ENCODE results near the gene GOLGA7B.

GOLGA7B gene

GRCh38 chr10:97896756-97897358 is 47.2 kb downstream of the GOLGA7B start:
- DNase-seq: no peak

GRCh38 chr10:97898429-97898828 is 48.8 kb downstream of the GOLGA7B start:
- DNase-seq: no peak

GRCh38 chr10:97901381-97901780 is 51.7 kb downstream of the GOLGA7B start:
- no peak for DNase-seq

DNA sequence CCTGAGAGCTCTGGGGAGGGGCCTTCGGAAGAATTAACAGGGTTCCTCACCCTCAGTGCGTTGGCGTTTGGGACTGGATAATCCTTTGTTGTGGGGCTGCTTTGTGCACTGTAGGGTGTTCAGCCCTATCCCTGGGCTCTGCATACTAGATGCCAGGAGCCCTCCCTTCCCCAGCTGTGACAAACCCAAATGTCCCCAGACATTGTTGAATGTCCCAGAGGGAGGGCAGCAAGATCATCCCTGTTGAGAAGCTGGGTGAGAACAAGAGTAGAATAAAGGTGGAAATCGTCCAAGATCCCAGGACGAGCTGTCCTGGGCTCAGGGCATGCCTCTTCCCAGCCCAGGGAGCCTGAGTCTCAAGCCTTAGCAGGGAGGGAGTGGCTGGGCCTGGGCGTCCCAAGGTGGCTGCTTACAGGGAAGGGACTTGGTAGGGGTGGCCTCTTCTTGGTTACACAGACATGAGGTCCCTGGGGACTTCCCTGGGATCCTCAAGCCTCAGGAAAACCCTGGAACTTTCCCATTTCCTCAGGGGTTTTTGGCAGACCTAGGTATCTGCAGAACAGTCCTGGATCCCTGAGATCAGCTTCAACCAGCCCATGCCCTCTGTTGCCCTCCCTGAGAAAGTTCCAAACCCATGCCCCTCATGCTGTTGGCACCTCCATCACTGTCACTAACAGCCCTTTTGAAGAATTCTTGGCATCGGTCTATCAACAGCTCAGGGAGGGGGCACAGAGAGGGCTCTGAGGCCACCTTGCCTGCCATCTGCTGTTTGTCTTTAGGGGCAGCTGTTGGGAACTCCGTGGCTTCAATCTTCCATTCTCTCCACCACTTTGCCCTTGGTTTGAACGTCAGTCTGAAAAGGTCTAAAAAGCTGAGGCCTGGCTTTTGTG is 53.7 kb downstream of the GOLGA7B start:
- no peak for DNase-seq

- no peak for DNase-seq
These were observed 54.4 kb downstream of the GOLGA7B start for GRCh38 chr10:97904018-97904381.

- DNase-seq: no peak
These were observed 54.9 kb downstream of the GOLGA7B start for GRCh38 chr10:97904576-97904975.

GRCh38 chr10:97905276-97905675 is 55.6 kb downstream of the GOLGA7B start:
- no peak for DNase-seq

GRCh38 chr10:97907211-97907610 is 57.6 kb downstream of the GOLGA7B start:
- DNase-seq: no peak

GRCh38 chr10:97907830-97908229 is 58.2 kb downstream of the GOLGA7B start:
- no peak for DNase-seq

DNA sequence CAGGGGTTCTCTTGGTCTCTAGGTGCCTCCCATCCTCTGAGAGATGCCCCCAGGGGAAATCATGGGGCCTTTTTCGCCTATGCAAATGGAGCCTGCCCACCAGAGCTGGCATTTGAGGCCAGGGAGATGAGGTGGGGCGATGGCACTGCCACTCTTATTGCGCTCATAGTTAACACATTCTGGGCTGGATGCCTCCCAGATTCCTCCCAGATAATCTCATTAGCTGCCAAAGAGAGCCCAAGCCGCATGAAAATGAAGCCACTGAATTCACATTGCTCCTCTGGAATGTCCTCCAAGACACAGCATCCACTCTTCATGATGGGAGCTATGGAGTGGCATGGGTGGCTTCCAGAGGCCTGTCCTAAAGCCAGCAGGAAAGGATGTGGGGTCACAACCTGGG is 61.0 kb downstream of the GOLGA7B start:
- DNase-seq: no peak

GRCh38 chr10:97911217-97911616 is 61.6 kb downstream of the GOLGA7B start:
- DNase-seq: no peak

GRCh38 chr10:97913193-97913592 is 63.5 kb downstream of the GOLGA7B start:
- no peak for DNase-seq

GRCh38 chr10:97913614-97914013 is 64.0 kb downstream of the GOLGA7B start:
- no peak for DNase-seq

DNA sequence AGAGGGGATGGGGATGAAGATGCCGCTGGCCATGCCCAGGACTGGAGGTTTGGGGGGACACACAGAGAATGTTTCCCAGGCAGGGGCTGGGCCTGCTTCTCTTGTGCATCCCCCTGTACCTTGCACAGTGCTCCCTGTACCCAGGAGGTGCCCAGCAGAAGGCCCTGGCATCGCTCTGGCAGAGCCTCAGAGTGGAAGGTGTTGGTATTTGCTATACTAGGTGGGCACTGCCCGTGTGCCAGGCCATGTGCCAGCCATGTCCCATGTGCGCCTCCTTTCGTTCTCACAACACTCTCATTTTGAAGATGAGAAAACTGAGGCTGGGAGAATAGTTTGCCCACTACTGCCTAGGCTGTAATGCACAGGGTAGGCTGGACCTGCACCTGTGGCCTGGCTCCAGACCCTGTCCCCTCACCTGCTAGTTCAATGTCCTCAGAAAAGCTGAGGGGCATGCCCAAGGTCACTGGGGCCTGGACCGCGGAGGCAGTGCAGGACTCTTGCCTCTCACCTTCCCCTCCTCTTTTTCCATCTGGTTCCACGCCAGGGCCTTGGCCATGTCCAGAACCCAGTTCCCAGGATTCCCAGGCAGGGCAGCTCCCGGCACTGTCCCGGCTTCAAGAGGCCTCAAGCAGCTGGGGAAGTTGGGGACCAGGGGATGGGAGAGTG is 64.7 kb downstream of the GOLGA7B start:
- no peak for DNase-seq

DNA sequence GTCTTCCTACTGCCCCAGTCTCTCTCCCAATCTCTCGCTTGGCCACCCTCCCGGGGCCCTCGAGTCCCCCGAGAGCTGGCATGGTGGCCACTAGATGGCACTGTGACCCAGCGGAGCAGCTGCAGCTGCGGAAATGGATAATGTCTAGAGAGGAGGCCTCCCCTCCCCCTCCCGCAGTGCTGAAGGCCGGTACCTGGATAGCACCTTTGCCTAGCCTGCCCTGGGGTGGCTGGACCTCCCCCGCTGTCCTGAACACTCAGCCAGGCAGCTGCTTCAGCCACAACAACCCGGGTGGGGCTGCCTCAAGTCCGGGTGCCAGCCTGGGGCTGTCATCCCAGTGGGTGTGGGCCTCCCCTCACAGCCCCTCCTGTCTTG is 65.2 kb downstream of the GOLGA7B start:
- DNase-seq: peak; percentile 56 to 72

DNA sequence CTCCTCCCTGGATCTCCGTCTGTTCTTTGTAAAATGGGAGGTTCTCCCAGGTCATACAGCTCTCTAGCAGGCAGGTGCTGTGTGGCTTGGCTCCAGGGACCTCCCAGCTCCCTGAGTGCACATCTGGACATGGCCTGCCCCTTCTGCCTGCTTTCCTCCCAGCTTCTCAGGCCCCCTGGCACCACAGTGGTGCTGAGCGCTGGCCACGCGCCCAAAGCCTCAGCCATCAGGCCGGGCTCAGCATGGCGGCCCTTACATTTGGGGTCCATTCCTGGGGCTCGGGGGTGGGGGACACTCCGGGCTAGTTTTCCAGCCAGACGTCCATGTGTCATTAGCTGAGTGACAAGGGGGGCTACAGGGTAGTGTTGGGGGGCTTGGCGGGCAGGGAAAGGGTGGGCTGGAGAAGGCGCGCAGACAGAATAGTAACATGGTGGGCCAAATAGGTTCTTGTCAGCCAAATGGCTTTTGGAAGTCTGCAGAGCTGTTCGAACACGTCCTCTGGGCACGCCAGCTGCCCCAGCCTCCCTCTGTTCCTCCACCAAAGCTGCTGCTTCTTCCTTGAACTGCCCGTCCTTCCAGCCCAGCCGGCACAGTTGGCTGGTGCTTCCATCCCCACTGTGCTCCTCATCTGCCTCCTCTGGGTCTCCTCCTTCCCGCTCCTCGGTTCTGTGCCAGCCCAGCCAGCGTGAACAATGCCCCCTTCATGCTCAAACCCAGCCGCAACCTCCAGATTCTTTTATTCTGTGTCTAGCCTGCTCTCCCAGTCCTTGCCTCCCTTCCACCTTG is 65.9 kb downstream of the GOLGA7B start:
- no peak for DNase-seq

DNA sequence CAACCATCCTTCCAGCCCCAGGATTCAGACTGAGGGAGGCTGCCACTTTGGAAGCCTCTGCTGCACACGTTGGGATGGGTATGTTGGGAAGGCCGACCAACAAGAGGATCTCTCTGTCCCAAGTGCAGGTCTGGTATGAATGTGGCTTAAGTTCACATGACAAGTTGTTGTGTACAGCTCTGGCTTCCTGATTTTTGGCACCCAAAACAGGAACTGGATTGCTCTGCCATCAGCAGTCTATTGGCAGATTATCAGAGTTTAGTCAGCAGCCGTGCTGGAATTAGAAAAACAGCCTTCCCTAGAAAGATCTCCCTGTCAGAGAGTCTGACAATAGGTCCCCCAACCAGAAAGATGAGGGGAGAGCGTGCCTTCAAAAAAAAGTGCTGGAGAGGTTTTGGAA is 66.9 kb downstream of the GOLGA7B start:
- DNase-seq: no peak

- DNase-seq: no peak
These were observed 69.4 kb downstream of the GOLGA7B start for GRCh38 chr10:97919012-97919411.

DNA sequence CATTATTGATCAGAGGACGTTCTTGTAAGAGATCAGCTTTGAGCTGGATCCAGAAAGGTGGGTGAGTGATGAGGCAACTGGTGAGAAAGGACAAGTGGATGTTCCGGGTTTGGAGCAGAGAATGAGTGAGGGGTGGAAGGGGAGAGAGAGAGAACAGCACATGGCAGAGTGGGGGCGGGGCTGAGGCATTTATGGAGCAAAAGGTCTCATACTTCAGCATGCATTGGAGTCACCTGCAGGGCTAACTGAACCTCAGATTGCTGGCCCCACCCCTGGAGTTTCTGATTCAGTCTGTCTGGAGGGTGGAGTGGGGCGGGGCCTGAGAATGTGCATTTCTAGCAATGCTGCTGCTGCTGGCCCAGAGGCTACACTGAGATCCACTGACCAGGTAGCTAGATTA is 71.2 kb downstream of the GOLGA7B start:
- no peak for DNase-seq
